Activated CD8-positive, alpha-beta memory T cell treated with anti-CD3 and anti-CD28 coated beads, Interleukin-2, amount 50 U/mL, for 4 hours (primary cell): ENCODE results near the gene ASAH2B.

Source experiments
- DNase-seq: peaks from one replicate; pipeline ENCODE4 v3.0.0-alpha.2; 2020

The ASAH2B gene

GRCh38 chr10:50799595-50799994 lies 59.9 kb downstream of the ASAH2B start:
- DNase-seq = no peak

DNA sequence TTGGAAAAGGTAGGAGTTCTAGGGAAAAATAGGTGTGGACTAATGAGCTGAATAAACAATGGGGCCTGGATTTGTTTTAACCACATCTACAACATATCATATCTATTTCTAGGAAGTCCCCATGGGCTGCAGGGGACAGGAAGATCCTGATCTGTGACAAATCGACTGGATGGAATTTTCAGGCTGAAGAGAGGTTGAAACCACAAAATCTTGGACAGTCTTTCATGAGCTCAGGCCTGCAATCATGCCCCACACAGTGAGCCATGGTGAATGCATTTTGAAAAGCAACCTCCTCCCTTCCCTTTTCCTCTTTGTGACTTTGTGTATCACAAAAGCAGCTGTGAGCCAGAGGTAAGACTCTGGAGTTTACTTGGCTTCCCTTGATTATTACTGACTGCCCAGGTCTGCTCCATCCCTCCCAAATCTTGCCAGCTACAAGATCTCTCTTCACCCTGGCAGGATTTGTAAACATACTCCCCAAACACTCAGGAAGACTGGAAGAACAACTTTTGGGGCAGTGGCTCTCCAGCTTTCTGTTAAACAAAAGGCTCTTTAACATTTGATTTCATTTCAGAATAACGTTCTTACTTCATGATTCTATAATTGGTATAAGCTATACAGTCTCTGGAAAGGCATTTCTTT lies 66.4 kb downstream of the ASAH2B start:
- no peak for DNase-seq

GRCh38 chr10:50807851-50808776 lies 68.4 kb downstream of the ASAH2B start:
- no peak for DNase-seq
